ENCODE data around the gene ELK4.

ELK4 gene

GRCh38 chr1:205584732-205585131 lies 47.1 kb downstream of the ELK4 start:
- peak; percentile 39 for TF ChIP-seq CTCF (IDR thresholded peaks at IDR 0.05; ENCODE audit: low read depth, low read length)
- H3K4me3 ChIP-seq (ENCODE audit: low read depth, low read length): no peak overlapping the region

- TF ChIP-seq CTCF (IDR thresholded peaks at IDR 0.05; ENCODE audit: low read depth, low read length): no peak
- no peak overlapping the region for H3K4me3 ChIP-seq (ENCODE audit: low read depth, low read length)
Observed at GRCh38 chr1:205583461-205584130, 48.2 kb downstream of the ELK4 start.

GRCh38 chr1:205582471-205583291 lies 49.1 kb downstream of the ELK4 start:
- TF ChIP-seq CTCF (IDR thresholded peaks at IDR 0.05; ENCODE audit: low read depth, low read length): no peak
- H3K4me3 ChIP-seq (ENCODE audit: low read depth, low read length): no peak overlapping the region

GRCh38 chr1:205582046-205582445 lies 49.8 kb downstream of the ELK4 start:
- H3K4me3 ChIP-seq (ENCODE audit: low read depth, low read length): no peak overlapping the region

GRCh38 chr1:205581321-205581980 lies 50.4 kb downstream of the ELK4 start:
- no peak for TF ChIP-seq CTCF (IDR thresholded peaks at IDR 0.05; ENCODE audit: low read depth, low read length)

More at GRCh38 chr1:205582046-205582445, 49.8 kb downstream of the ELK4 start:
- TF ChIP-seq CTCF (IDR thresholded peaks at IDR 0.05; ENCODE audit: low read depth, low read length): no peak

GRCh38 chr1:205580923-205581180 lies 51.0 kb downstream of the ELK4 start:
- no peak overlapping the region for H3K4me3 ChIP-seq (ENCODE audit: low read depth, low read length)
- no peak for TF ChIP-seq CTCF (IDR thresholded peaks at IDR 0.05; ENCODE audit: low read depth, low read length)

More at GRCh38 chr1:205581321-205581980, 50.4 kb downstream of the ELK4 start:
- no peak overlapping the region for H3K4me3 ChIP-seq (ENCODE audit: low read depth, low read length)

Data from WI38 (cell line).